Astrocyte of the cerebellum (primary cell): ENCODE measurements around the gene MEGF6.
"Not testable (repeated sequence)": the region's sequence is repeated elsewhere in the genome, so short reads cannot be mapped to it uniquely, and the experiment has no call there.

Experiments used
- DNase-seq: peaks from one replicate; pipeline ENCODE4 v3.0.0-alpha.2; 2011; ENCODE audit warnings: low read depth
- H3K4me3 ChIP-seq: 2 replicates; pipeline ENCODE4 v1.5.1; 2011; ENCODE audit warnings: mild to moderate bottlenecking, low read depth, low read length, moderate library complexity
- CTCF ChIP-seq: IDR thresholded peaks from 2 replicates; pipeline ENCODE4 v1.5.1; 2012; ENCODE audit warnings: low read length, low read depth, moderate library complexity, mild to moderate bottlenecking; ENCODE audit errors: missing control alignments
- in situ Hi-C: cut with HindIII; loops from 2 replicates; pipeline ENCODE4 v1.10.0; 2017; ENCODE audit warnings: low sequenced_read_pairs

The MEGF6 gene

GRCh38 chr1:3623441-3624199, 12.3 kb upstream of the MEGF6 start:
- no peak for TF ChIP-seq CTCF
- in situ Hi-C loops: no loop called here
- H3K4me3 ChIP-seq: peak overlapping the region; percentile 92
- no peak for DNase-seq

DNA sequence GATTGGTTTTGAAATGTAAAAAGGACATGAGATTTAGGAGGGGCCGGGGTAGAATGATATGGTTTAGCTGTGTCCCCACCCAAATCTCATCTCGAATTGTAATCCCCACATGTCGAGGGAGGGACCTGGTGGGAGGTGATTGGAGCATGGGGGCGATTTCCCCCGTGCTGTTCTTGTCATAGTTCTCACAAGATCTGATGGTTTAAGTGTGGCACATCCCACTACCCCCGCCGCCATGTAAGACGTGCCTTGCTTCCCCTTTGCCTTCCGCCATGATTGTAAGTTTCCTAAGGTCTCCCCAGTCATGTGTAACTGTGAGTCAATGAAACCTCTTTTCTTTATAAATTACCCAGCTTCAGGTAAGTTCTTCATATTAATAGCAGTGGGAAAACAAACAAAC, 10.8 kb upstream of the MEGF6 start:
- in situ Hi-C loops, H3K4me3 ChIP-seq, DNase-seq: not testable (repeated sequence)

- peak; percentile 73 for TF ChIP-seq CTCF
- DNase-seq, H3K4me3 ChIP-seq, in situ Hi-C loops: not testable (repeated sequence)
These were observed 9.9 kb upstream of the MEGF6 start for GRCh38 chr1:3621151-3621671.

DNA sequence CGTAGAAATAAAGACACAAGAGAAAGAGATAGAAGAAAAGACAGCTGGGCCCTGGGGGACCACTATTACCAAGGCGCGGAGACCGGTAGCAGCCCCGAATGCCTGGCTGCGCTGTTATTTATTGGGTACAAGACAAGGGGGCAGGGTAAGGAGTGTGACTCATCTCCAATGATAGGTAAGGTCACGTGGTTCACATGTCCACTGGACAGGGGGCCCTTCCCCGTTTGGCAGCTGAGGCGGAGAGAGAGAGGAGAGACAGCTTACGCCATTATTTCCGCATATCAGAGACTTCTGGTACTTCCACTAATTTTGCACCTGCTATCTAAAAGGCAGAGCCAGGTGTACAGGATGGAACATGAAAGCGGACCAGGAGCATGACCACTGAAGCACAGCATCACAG, 9.4 kb upstream of the MEGF6 start:
- in situ Hi-C loops: no loop called here
- TF ChIP-seq CTCF: no peak
- no peak for DNase-seq
- no peak overlapping the region for H3K4me3 ChIP-seq

- peak; percentile 72 for DNase-seq
- peak; percentile 81 for TF ChIP-seq CTCF
- H3K4me3 ChIP-seq: no peak overlapping the region
- in situ Hi-C loops: no loop called here
These were observed 7.8 kb upstream of the MEGF6 start for GRCh38 chr1:3618881-3619671.

- in situ Hi-C loops: no loop called here
- TF ChIP-seq CTCF: no peak
These were observed 7.2 kb upstream of the MEGF6 start for GRCh38 chr1:3618531-3618880.

DNA sequence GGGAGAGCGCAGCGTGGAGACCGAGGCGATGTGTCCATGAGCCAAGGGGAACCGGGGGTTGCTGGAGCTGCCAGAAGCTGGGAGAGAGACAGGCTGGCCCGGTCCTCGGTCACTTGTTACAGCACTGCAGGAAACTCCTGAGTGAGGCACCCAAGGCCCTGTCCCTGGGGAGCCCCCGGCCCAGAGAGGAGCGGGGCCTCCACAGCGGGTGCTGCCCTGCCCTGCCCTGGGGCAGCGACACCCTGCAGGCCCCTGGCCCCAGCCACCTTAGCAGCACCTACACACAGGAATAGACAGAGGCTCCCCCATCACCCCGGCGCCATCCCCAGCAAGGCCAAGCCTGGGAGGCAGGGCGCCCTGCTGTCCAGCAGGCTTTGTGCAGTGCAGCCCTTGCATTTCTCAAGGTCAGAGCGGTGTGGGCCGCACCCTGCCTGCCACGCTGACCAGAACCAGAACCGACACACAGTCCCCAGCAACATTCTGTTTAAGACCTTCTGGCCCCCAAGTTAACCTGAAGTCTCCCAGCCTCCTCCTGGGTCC, 6.6 kb upstream of the MEGF6 start:
- H3K4me3 ChIP-seq: no peak overlapping the region
- in situ Hi-C loops: no loop called here
- no peak for TF ChIP-seq CTCF
- no peak for DNase-seq

More at GRCh38 chr1:3618531-3618880, 7.2 kb upstream of the MEGF6 start:
- DNase-seq: no peak
- no peak overlapping the region for H3K4me3 ChIP-seq
